Thoracic aorta (tissue), 2 donors: ENCODE measurements around the gene CEP89. TPM values are rescaled to one million over a fixed set of nuclear protein-coding genes. Genes with fewer than 3 reads are reported as not detected.

Experiments used
- ATAC-seq: fragments of 150-250 bp; one replicate; pipeline ENCODE4 v1.8.0; 2017; ENCODE audit warnings: low read depth; ENCODE audit not compliant: insufficient number of reproducible peaks, low FRiP score
- DNase-seq: peaks from one replicate; pipeline ENCODE4 v3.0.0-alpha.2; 2020; ENCODE audit warnings: low spot score
- H3K27ac ChIP-seq, 2 donors: fragments of 200-600 bp; sonication (generic); 1 replicate in 1 of 2; 2 replicates in 1 of 2; pipeline ENCODE4 v1.5.1; 2016; ENCODE audit warnings: mild to moderate bottlenecking in 2 of 2, moderate library complexity in 2 of 2
- H3K27me3 ChIP-seq: fragments of 200-600 bp; sonication (generic); replicated peaks from 2 replicates; pipeline ENCODE4 v1.6.0; 2016; ENCODE audit warnings: mild to moderate bottlenecking; ENCODE audit not compliant: insufficient read depth
- H3K36me3 ChIP-seq: fragments of 200-600 bp; sonication (generic); one replicate; pipeline ENCODE4 v1.5.1; 2016
- H3K4me1 ChIP-seq, 2 donors: fragments of 200-600 bp; sonication (generic); 1 replicate in 1 of 2; 2 replicates in 1 of 2; pipeline versions ENCODE4 v1.5.1 to v1.6.0; 2016; ENCODE audit warnings: low read depth in 2 of 2, mild to moderate bottlenecking in 1 of 2; ENCODE audit not compliant: control insufficient read depth in 1 of 2
- H3K4me3 ChIP-seq: fragments of 200-600 bp; sonication (generic); 2 replicates; pipeline ENCODE4 v1.5.1; 2016; ENCODE audit warnings: mild to moderate bottlenecking
- H3K9me3 ChIP-seq: fragments of 200-600 bp; sonication (generic); 2 replicates; pipeline ENCODE4 v1.5.1; 2016
- CTCF ChIP-seq: fragments of 200-600 bp; sonication (generic); IDR thresholded peaks from one replicate; pipeline ENCODE4 v1.5.1; 2019; ENCODE audit warnings: antibody characterized with exemption
- total RNA-seq, 2 donors: library from RNA; depleted of rRNA; stranded (reverse); fragments of >200 nt; gene quantifications; one replicate each; pipeline versions ENCODE4 v1.1.0 to v1.2.3, GENCODE V29; 2016

Gene CEP89
- total RNA-seq, 2 donors from 2014 or later: 20.5 to 26.1 TPM

GRCh38 chr19:32902448-32902847 is 69.3 kb downstream of the CEP89 start:
- Histone ChIP-seq H3K27ac (no peak overlapping the region), H3K36me3 (peaks cover 7% of the 10 kb centered on the region), H3K4me3 (no peak overlapping the region), H3K27me3 (no peaks in the 10 kb centered on the region), H3K9me3 (peaks cover 6% of the 10 kb centered on the region), H3K4me1 (no peaks in the 10 kb centered on the region)
- DNase-seq: no peak
- no peak for ATAC-seq
- no peak for TF ChIP-seq CTCF

GRCh38 chr19:32901504-32902161 is 70.1 kb downstream of the CEP89 start:
- Histone ChIP-seq H3K9me3 (peaks cover 6% of the 10 kb centered on the region), H3K4me1 (no peaks in the 10 kb centered on the region), H3K27ac (no peak overlapping the region), H3K4me3 (no peak overlapping the region), H3K36me3 (peaks cover 7% of the 10 kb centered on the region), H3K27me3 (no peaks in the 10 kb centered on the region)
- ATAC-seq (no peak), DNase-seq (no peak)
- no peak for TF ChIP-seq CTCF

- TF ChIP-seq CTCF: no peak
- Histone ChIP-seq H3K36me3 (peaks cover 15% of the 10 kb centered on the region), H3K27ac (no peak overlapping the region), H3K27me3 (no peaks in the 10 kb centered on the region), H3K4me3 (no peak overlapping the region), H3K9me3 (peaks cover 14% of the 10 kb centered on the region), H3K4me1 (no peaks in the 10 kb centered on the region)
- no peak for DNase-seq
- no peak for ATAC-seq
Observed at GRCh38 chr19:32896516-32897214, 75.1 kb downstream of the CEP89 start.

GRCh38 chr19:32895384-32895783 is 76.4 kb downstream of the CEP89 start:
- no peak for TF ChIP-seq CTCF
- Histone ChIP-seq H3K4me3 (no peak overlapping the region), H3K36me3 (peaks cover 11% of the 10 kb centered on the region), H3K9me3 (peaks cover 19% of the 10 kb centered on the region), H3K4me1 (no peaks in the 10 kb centered on the region), H3K27me3 (no peaks in the 10 kb centered on the region), H3K27ac (no peak overlapping the region)
- DNase-seq (no peak), ATAC-seq (no peak)

- peaks cover 23% of the 10 kb centered on the region for H3K36me3 ChIP-seq
- no peak for DNase-seq
Observed at GRCh38 chr19:32891609-32892008, 80.1 kb downstream of the CEP89 start.

More at GRCh38 chr19:32891609-32892008, 80.1 kb downstream of the CEP89 start:
- no peak overlapping the region for H3K27ac ChIP-seq
- TF ChIP-seq CTCF: no peak
- H3K9me3 ChIP-seq: peaks cover 19% of the 10 kb centered on the region
- H3K4me3 ChIP-seq: no peak overlapping the region
- no peaks in the 10 kb centered on the region for H3K4me1 ChIP-seq
- no peak for ATAC-seq
- H3K27me3 ChIP-seq: no peaks in the 10 kb centered on the region
